SK-N-SH (cell line): ENCODE measurements around the gene CTNNB1. TPM values are rescaled to one million over a fixed set of nuclear protein-coding genes. Genes with fewer than 3 reads are reported as not detected.

Experiments used
- polyA plus RNA-seq, 3 experiments: library from polyadenylated mRNA; depleted of rRNA; stranded (reverse); fragments of >200 nt; gene quantifications; 2 replicates each; pipeline ENCODE4 v1.2.3, GENCODE V29; 2012
- small RNA-seq, 7 experiments: library from RNA; depleted of rRNA; stranded (forward); fragments of <200 nt; gene quantifications; one replicate each; pipeline ENCODE3, GENCODE V24; 2012

Gene CTNNB1
- polyA plus RNA-seq, 1 of the 3 experiments (the other 2 are of a cell fraction), result 178 TPM

Small RNA genes within 50 kb of the gene (small RNA-seq; reads per million reads assigned to genes)
- 0 reads per million in 7 experiments for gene MRPS31P1
